HPDE6-E6E7 (cell line): ENCODE measurements around the gene PSMG2.

ENCODE experiments used
- DNase-seq: peaks from one replicate; pipeline ENCODE4 v3.0.0; 2011; ENCODE audit warnings: missing footprints; ENCODE audit errors: extremely low spot score

PSMG2 gene

GRCh38 chr18:12702221-12703095, at the start of gene PSMG2, which contains the start of gene CEP76:
Gene PSMG2, plus strand, starts transcription at chr18:12703042. Its CDS starts 66 bp downstream, at chr18:12703108.
Gene CEP76, minus strand, starts transcription at chr18:12702723. Its CDS starts 175 bp downstream, at chr18:12702548.
- peak; percentile 83 for DNase-seq

- DNase-seq: no peak
Measured at GRCh38 chr18:12654971-12655370, 47.9 kb upstream of the PSMG2 start.

GRCh38 chr18:12656605-12656937, 46.3 kb upstream of the PSMG2 start:
- no peak for DNase-seq

GRCh38 chr18:12656938-12657683, 45.7 kb upstream of the PSMG2 start:
- no peak for DNase-seq

- no peak for DNase-seq
Measured at GRCh38 chr18:12657684-12658425, 45.0 kb upstream of the PSMG2 start, which contains the start of gene SPIRE1. Gene SPIRE1, minus strand, starts transcription at chr18:12658107. Its CDS starts 241 bp downstream, at chr18:12657866.

- no peak for DNase-seq
Measured at GRCh38 chr18:12658426-12659138, 44.3 kb upstream of the PSMG2 start.

- DNase-seq: no peak
Measured at GRCh38 chr18:12659904-12660605, 42.8 kb upstream of the PSMG2 start.

GRCh38 chr18:12668041-12668440, 34.8 kb upstream of the PSMG2 start:
- DNase-seq: no peak

GRCh38 chr18:12679183-12679786, 23.6 kb upstream of the PSMG2 start:
- no peak for DNase-seq

- no peak for DNase-seq
Measured at GRCh38 chr18:12686100-12686499, 16.7 kb upstream of the PSMG2 start.

GRCh38 chr18:12689256-12689850, 13.5 kb upstream of the PSMG2 start:
- DNase-seq: no peak

- no peak for DNase-seq
Measured at GRCh38 chr18:12692206-12692605, 10.6 kb upstream of the PSMG2 start.

GRCh38 chr18:12694032-12694431, 8.8 kb upstream of the PSMG2 start:
- DNase-seq: no peak

GRCh38 chr18:12699747-12700146, 3.1 kb upstream of the PSMG2 start:
- DNase-seq: no peak

GRCh38 chr18:12701161-12701560, 1.7 kb upstream of the PSMG2 start:
- DNase-seq: no peak

- no peak for DNase-seq
Measured at GRCh38 chr18:12703096-12703567, 290 bp downstream of the PSMG2 start.

GRCh38 chr18:12703664-12704063, 822 bp downstream of the PSMG2 start:
- no peak for DNase-seq

- DNase-seq: no peak
Measured at GRCh38 chr18:12711446-12711845, 8.6 kb downstream of the PSMG2 start.

- DNase-seq: no peak
Measured at GRCh38 chr18:12721495-12722275, 18.8 kb downstream of the PSMG2 start.
